Measurements from ENCODE around the gene PSG11.
"Not testable (repeated sequence)": the region's sequence is repeated elsewhere in the genome, so short reads cannot be mapped to it uniquely, and the experiment has no call there.

GRCh38 chr19:43060254-43060653 is 34.0 kb upstream of the PSG11 start:
- not testable (repeated sequence) for TF ChIP-seq CTCF (conservative IDR thresholded peaks at IDR 0.05); ZFX (IDR thresholded peaks at IDR 0.05)

All from C4-2B (cell line).